HG03520 (cell line): ENCODE data around the gene GNE.
A peak's percentile ranks its signal among the peaks of the same experiment; 100 is the strongest.

ENCODE experiments used
- ATAC-seq: cut with Tn5 transposase; IDR thresholded peaks from one replicate; pipeline ENCODE4 v1.9.1; 2021; ENCODE audit warnings: mild to moderate bottlenecking, moderate library complexity; ENCODE audit not compliant: unreplicated experiment

Gene GNE

GRCh38 chr9:36173861-36174260, 84.4 kb downstream of the GNE start:
- no peak for ATAC-seq

- ATAC-seq = no peak
Observed at GRCh38 chr9:36170531-36170930, 87.7 kb downstream of the GNE start.

- no peak for ATAC-seq
Observed at GRCh38 chr9:36169708-36170107, 88.5 kb downstream of the GNE start.

GRCh38 chr9:36169166-36169565, 89.1 kb downstream of the GNE start, which contains the start of gene CCIN:
CCIN (plus strand) TSS chr9:36169388; CDS start chr9:36169503, 115 bp downstream.
- no peak for ATAC-seq

- ATAC-seq = peak; percentile 84
Observed at GRCh38 chr9:36166168-36166927, 91.9 kb downstream of the GNE start.

GRCh38 chr9:36165826-36166167, 92.5 kb downstream of the GNE start:
- no peak for ATAC-seq

- ATAC-seq = no peak
Observed at GRCh38 chr9:36164989-36165388, 93.3 kb downstream of the GNE start.
